ENCODE measurements around the gene SLC29A4.
"Not testable (repeated sequence)": the region's sequence is repeated elsewhere in the genome, so short reads cannot be mapped to it uniquely, and the experiment has no call there.

DNA sequence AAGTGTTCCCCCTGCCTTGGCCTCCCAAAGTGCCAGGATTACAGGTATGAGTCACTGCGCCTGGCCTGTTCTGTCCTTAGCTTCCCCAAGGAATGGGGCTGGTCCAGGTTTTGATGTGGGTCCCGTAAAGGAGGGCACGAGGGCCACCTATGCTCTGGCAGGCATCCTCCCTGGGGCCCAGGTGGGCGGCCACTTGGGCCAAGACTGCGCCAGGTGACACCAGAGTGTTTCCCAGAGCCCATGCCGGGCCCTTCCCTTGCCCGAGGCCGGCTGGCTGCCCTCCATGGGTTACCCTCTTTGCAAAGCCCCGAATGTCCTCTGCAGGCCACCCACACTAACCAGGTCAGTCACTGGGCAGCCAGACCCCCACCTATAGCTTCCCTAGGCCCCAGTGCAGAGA, 22.3 kb downstream of the SLC29A4 start:
- not testable (repeated sequence) for TF ChIP-seq POLR2A (IDR thresholded peaks at IDR 0.05)
- TF ChIP-seq, protein P1, sequence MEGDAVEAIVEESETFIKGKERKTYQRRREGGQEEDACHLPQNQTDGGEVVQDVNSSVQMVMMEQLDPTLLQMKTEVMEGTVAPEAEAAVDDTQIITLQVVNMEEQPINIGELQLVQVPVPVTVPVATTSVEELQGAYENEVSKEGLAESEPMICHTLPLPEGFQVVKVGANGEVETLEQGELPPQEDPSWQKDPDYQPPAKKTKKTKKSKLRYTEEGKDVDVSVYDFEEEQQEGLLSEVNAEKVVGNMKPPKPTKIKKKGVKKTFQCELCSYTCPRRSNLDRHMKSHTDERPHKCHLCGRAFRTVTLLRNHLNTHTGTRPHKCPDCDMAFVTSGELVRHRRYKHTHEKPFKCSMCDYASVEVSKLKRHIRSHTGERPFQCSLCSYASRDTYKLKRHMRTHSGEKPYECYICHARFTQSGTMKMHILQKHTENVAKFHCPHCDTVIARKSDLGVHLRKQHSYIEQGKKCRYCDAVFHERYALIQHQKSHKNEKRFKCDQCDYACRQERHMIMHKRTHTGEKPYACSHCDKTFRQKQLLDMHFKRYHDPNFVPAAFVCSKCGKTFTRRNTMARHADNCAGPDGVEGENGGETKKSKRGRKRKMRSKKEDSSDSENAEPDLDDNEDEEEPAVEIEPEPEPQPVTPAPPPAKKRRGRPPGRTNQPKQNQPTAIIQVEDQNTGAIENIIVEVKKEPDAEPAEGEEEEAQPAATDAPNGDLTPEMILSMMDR (IDR thresholded peaks at IDR 0.05), result not testable (repeated sequence)

Data from adrenal gland (tissue), 5 donors.